GM21360 (cell line): ENCODE measurements around the gene AEBP2.
"Not testable (repeated sequence)": the region's sequence is repeated elsewhere in the genome, so short reads cannot be mapped to it uniquely, and the experiment has no call there.

Source experiments
- ATAC-seq: cut with Tn5 transposase; IDR thresholded peaks from one replicate; pipeline ENCODE4 v1.9.1; 2021; ENCODE audit warnings: mild to moderate bottlenecking, moderate library complexity; ENCODE audit not compliant: unreplicated experiment

Gene AEBP2

DNA sequence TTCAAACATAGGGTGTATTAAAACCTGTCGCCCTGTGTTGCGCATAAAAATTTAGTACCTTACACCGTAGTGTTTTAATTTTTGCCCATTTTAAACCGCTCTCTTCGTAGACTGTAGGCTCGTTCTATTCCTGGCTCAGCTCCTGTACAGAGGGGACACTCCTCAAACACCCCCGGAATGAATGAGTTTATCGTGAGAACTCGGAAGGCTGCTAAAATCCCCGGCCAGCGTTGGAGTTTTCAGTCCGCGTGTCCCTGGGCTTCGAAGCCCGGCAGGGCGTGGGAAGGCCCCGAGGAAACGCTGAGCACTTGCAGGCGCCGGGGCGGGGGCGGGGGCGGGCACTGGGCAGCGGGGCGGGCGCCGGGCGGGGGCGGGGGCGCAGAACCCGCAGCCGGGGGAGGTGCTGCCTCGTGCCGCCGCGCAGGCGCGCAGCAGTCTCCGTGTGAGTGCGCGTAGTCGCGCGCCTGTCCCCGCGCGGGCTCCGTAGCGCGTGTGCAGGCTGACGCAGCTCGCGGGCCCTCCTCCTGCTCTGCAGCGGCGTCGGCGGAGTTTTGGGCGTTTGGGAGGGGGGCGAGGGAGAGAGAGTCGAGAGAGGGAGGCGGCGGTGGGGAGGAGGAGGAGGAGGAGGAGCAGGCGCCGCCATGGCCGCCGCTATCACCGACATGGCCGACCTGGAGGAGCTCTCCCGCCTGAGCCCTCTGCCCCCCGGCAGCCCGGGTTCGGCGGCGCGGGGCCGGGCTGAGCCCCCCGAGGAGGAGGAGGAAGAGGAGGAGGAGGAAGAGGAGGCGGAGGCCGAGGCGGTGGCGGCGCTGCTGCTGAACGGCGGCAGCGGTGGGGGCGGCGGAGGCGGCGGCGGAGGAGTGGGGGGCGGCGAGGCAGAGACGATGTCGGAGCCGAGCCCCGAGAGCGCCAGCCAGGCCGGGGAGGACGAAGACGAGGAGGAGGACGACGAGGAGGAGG, at the start of gene AEBP2:
Gene AEBP2, plus strand, starts transcription at position 434 of the 960 bp plus-strand sequence. Its CDS starts 208 bp downstream, at position 642.
- peak; percentile 80 for ATAC-seq

GRCh38 chr12:19390051-19390598, 49.2 kb upstream of the AEBP2 start:
- no peak for ATAC-seq

GRCh38 chr12:19392644-19393043, 46.6 kb upstream of the AEBP2 start:
- not testable (repeated sequence) for ATAC-seq

DNA sequence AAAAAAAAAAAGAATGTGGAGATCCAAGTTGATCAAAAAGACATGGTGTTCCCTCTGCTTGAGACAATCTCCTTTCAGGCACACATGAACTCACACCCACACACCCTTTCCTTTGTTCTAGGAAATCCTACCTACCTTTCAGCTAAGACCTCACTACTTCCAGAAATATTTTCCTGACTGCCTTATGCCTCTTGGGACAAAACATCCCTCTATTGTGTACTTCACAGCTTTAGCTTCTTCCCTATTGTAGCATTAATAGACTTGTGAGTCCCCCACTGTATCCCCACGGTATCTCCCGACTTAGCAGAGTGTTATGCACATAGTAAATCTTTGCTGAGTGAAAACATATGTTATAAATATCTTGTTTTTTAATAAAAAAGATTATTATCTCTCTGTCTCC, 44.9 kb upstream of the AEBP2 start:
- no peak for ATAC-seq

- no peak for ATAC-seq
Observed at GRCh38 chr12:19397534-19397933, 41.8 kb upstream of the AEBP2 start.

- no peak for ATAC-seq
Observed at GRCh38 chr12:19398376-19399363, 40.6 kb upstream of the AEBP2 start.

- ATAC-seq, result not testable (repeated sequence)
Observed at GRCh38 chr12:19400649-19401285, 38.5 kb upstream of the AEBP2 start.

DNA sequence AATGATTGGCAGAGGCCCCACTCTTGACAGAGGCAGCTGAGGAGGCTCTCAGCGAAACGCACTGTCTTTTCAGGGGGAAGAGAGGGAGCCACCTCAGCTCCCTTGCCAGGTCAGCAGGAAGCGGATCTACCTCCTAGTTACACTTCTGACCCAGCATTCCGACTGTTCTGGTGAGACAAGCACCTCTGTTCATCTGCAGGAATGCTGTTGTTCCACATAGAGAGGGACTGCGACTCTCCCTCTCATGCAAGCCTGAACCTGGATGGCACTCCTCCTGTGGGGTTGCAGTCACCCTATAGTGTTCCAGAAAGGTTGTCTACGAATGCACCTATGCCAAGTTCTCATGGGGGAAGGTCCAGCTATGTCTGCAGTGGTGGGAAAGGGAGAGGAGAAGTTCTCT, 37.1 kb upstream of the AEBP2 start:
- no peak for ATAC-seq

DNA sequence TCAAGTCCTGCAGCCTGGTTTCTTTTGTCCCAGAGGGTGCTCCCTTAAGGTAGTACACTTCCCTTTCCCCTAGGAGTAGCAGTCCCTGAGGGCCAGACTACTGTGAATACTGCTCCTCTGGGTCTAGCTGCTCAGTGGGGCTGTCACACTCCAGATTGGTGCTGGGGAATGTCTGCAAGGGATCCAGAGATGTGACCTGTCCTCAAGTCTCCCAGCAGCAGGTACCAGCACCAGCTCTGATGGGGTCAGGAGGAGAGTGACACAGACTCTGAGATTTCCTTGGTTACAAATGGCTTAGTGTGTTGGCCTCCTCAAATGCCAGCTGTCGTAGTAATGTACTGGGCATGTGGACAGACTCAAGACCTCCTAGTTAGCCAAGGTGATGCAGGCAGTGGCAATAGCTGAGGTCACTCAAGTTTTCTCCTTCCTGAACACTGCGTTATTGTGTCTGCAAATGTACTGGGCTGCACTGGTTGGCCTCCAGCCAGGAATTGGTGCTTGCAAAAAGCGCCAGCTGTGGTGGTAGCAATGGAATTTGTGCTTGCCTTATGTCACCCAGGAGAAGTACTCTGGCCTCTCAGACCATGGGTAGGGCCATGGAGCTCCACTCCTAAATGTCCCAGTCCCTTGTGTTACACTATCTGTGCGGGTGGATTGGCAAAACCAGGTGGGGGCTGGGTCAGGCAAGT, 36.4 kb upstream of the AEBP2 start:
- ATAC-seq, result no peak

DNA sequence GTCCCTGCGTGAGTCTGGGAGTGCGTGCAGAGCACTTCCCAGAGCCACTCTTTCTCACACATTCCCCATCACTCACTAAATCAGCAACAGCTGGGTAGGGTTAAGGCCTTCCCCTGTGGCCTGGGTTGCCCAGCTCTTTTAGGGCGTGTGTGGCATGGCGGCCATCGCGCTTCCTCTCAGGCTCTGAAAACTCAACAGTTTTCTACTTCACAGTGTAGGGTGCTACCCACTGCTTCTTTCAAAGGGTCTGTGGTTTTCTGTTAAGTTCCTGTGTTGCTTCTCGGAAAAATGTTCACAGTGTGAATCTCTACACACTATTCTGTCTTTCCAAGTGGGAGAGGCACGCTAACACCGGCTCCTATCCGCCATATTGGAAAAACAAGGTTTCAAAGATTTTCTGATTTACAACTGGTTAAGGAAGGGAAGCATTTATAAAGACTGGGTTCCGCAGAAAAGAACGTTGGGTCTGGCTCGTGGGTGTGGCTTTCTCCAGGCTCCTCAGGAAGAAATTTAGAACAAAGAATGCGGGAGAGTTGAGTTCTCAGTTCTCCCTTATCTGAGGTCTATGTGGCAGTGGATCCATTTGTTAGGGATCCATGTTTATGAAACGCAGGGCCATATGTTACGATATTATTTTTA, 34.9 kb upstream of the AEBP2 start:
- no peak for ATAC-seq

DNA sequence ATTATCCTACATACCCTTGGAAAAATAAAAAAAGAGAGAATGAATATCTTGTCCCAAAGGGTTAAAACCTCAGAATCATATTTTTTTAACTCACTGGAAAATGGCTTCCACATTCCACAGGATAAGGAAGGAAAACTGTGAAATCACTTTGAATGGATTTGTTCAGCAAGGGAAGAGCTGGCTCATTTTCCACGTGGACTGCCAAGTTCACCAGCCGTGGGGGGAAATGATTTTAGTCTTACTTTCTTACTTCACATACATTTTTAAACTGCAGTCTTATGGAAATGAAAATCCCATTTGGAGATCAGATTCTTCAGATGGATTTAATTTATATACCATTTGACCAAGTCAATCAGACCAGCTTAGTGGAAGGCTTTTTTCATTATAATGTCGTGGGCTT, 29.9 kb upstream of the AEBP2 start:
- no peak for ATAC-seq

- ATAC-seq, result no peak
Observed at GRCh38 chr12:19410211-19410610, 29.1 kb upstream of the AEBP2 start.

- ATAC-seq, result no peak
Observed at GRCh38 chr12:19410629-19411185, 28.6 kb upstream of the AEBP2 start.

- no peak for ATAC-seq
Observed at GRCh38 chr12:19411234-19412204, 27.8 kb upstream of the AEBP2 start.

DNA sequence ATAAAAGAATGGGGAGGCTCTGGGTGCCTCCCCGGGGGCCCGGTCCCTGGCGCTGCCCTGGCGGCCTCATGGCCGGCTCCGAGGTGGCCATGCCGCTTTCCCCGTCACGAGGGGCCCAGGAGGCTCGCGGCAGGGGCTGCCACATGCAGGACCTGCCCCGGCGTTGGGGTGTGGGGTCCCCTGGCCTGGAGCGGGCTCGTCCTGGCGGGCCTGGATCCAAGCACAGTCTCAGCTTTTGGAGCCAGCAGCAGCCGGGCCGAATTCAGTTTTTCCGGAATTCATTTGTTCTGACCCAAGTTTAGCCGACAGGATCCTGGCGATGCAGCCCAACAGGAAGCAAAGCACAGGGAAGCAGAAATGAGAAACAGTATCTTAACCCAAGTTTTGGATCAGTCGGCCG, 26.4 kb upstream of the AEBP2 start:
- ATAC-seq, result no peak

DNA sequence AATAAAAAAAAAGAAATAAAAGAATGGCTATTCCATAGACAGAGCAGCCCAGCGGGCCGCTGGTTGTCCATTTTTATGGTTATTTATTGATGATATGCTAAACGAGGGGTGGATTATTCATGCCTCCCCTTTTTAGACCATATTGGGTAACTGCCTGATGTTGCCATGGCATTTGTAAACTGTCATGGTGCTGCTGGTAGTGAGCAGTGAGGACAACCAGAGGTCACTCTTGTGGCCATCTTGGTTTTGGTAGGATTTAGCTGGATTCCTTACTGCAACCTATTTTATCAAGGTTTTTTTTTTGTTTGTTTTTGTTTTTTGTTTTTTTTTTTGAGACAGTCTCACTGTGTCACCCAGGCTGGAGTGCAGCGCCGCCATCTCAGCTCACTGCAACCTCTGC, 25.7 kb upstream of the AEBP2 start:
- not testable (repeated sequence) for ATAC-seq

DNA sequence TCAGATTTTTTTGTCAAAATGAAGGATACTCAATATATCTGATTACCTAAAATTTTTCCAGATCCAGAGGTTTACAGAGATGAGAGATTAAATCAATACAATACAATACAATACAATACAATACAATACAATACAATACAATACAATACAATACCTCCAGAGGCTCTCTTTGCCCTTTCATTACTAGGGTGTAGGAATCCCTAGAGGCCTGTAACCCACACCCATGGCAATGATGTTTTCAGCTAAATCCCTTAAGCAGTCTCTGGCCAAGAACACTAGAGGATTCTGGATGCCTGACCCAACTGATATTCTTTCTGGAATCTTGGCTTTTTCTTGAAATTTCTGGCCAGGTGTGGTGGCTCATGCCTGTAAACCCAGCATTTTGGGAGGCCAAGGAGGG, 23.7 kb upstream of the AEBP2 start:
- ATAC-seq, result no peak

DNA sequence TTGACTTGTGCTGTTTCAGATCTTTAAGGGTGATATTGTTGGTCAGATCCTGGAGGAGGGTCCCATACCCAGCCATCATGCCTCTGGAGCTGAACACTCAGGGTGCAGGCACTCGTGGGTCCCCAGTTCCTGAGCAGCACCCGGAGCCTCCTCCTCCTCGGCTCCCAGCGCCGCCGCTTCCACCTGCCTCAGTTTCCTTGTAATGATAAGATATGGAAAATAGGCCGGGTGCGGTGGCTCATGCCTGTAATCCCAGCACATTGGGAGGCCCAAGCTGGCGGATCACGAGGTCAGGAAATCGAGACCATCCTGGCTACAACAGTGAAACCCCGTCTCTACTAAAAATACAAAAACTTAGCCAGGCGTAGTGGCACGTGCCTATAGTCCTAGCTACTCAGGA, 20.2 kb upstream of the AEBP2 start:
- no peak for ATAC-seq
